PFSK-1 (cell line): ENCODE measurements around the gene SCNN1B.

Source experiments
- POLR2AphosphoS5 ChIP-seq: IDR thresholded peaks from 2 replicates; pipeline ENCODE4 v1.6.1; 2012; ENCODE audit warnings: low read depth, mild to moderate bottlenecking, control low read depth, low read length, moderate library complexity
- SIN3A ChIP-seq: IDR thresholded peaks from 2 replicates; pipeline ENCODE4 v1.6.1; 2012; ENCODE audit warnings: mild to moderate bottlenecking, low read length, moderate library complexity, borderline replicate concordance; ENCODE audit not compliant: insufficient read depth
- TAF1 ChIP-seq: IDR thresholded peaks from 2 replicates; pipeline ENCODE4 v1.6.1; 2012; ENCODE audit warnings: low read length, control low read depth, borderline replicate concordance; ENCODE audit not compliant: insufficient read depth

- no peak for TF ChIP-seq SIN3A
- no peak for TF ChIP-seq POLR2AphosphoS5
- TF ChIP-seq TAF1 = no peak
These were observed 17.5 kb upstream of the SCNN1B start for GRCh38 chr16:23284584-23284983.
